Measurements from ENCODE around the gene NABP2.
A peak's percentile ranks its signal among the peaks of the same experiment; 100 is the strongest.

The NABP2 gene

GRCh38 chr12:56244494-56244893 lies 20.4 kb downstream of the NABP2 start:
- peaks cover 28% of the 10 kb centered on the region for H3K4me1 ChIP-seq (ENCODE audit: control insufficient read depth, insufficient read depth, low read length, unreplicated experiment)
- H2AFZ ChIP-seq (ENCODE audit: low read length, unreplicated experiment): no peak overlapping the region
- no peaks in the 10 kb centered on the region for H3K27me3 ChIP-seq (ENCODE audit: insufficient read depth, low read length)

GRCh38 chr12:56247923-56248322 lies 23.8 kb downstream of the NABP2 start:
- peaks cover 24% of the 10 kb centered on the region for H3K4me1 ChIP-seq (ENCODE audit: control insufficient read depth, insufficient read depth, low read length, unreplicated experiment)
- no peaks in the 10 kb centered on the region for H3K27me3 ChIP-seq (ENCODE audit: insufficient read depth, low read length)
- H3K36me3 ChIP-seq (ENCODE audit: insufficient read depth, low read length): peaks cover 24% of the 10 kb centered on the region
- H3K27ac ChIP-seq (ENCODE audit: low read depth, low read length): no peak overlapping the region
- H3K79me2 ChIP-seq (ENCODE audit: control insufficient read depth, insufficient read depth, low read length, unreplicated experiment): peaks cover 7% of the 10 kb centered on the region
- no peak overlapping the region for H2AFZ ChIP-seq (ENCODE audit: low read length, unreplicated experiment)
- no peak overlapping the region for H3K4me3 ChIP-seq (ENCODE audit: low read depth, low read length)

More at GRCh38 chr12:56244494-56244893, 20.4 kb downstream of the NABP2 start:
- Histone ChIP-seq H3K79me2 (ENCODE audit: control insufficient read depth, insufficient read depth, low read length, unreplicated experiment) (peaks cover 3% of the 10 kb centered on the region), H3K27ac (ENCODE audit: low read depth, low read length) (no peak overlapping the region), H3K36me3 (ENCODE audit: insufficient read depth, low read length) (peaks cover 25% of the 10 kb centered on the region; the same call in 1 of the 2 replicates), H3K4me3 (ENCODE audit: low read depth, low read length) (no peak overlapping the region)

- Histone ChIP-seq H3K4me3 (ENCODE audit: low read depth, low read length) (no peak overlapping the region), H3K27me3 (ENCODE audit: insufficient read depth, low read length) (no peaks in the 10 kb centered on the region), H3K4me1 (ENCODE audit: control insufficient read depth, insufficient read depth, low read length, unreplicated experiment) (peaks cover 16% of the 10 kb centered on the region), H3K36me3 (ENCODE audit: insufficient read depth, low read length) (peaks cover 32% of the 10 kb centered on the region), H3K27ac (ENCODE audit: low read depth, low read length) (no peak overlapping the region), H3K79me2 (ENCODE audit: control insufficient read depth, insufficient read depth, low read length, unreplicated experiment) (peaks cover 14% of the 10 kb centered on the region), H2AFZ (ENCODE audit: low read length, unreplicated experiment) (no peak overlapping the region)
Observed at GRCh38 chr12:56248711-56249110, 24.6 kb downstream of the NABP2 start.

- H3K27ac ChIP-seq (ENCODE audit: low read depth, low read length): no peak overlapping the region
Observed at GRCh38 chr12:56252649-56253048, 28.5 kb downstream of the NABP2 start.

GRCh38 chr12:56253091-56253490 lies 28.9 kb downstream of the NABP2 start:
- Histone ChIP-seq H3K4me1 (ENCODE audit: control insufficient read depth, insufficient read depth, low read length, unreplicated experiment) (peaks cover 18% of the 10 kb centered on the region), H3K4me3 (ENCODE audit: low read depth, low read length) (no peak overlapping the region), H3K27ac (ENCODE audit: low read depth, low read length) (no peak overlapping the region), H3K36me3 (ENCODE audit: insufficient read depth, low read length) (peaks cover 42% of the 10 kb centered on the region), H3K27me3 (ENCODE audit: insufficient read depth, low read length) (no peaks in the 10 kb centered on the region), H2AFZ (ENCODE audit: low read length, unreplicated experiment) (no peak overlapping the region), H3K79me2 (ENCODE audit: control insufficient read depth, insufficient read depth, low read length, unreplicated experiment) (peaks cover 53% of the 10 kb centered on the region)

More at GRCh38 chr12:56252649-56253048, 28.5 kb downstream of the NABP2 start:
- peaks cover 48% of the 10 kb centered on the region for H3K79me2 ChIP-seq (ENCODE audit: control insufficient read depth, insufficient read depth, low read length, unreplicated experiment)
- H3K4me3 ChIP-seq (ENCODE audit: low read depth, low read length): no peak overlapping the region
- peaks cover 18% of the 10 kb centered on the region for H3K4me1 ChIP-seq (ENCODE audit: control insufficient read depth, insufficient read depth, low read length, unreplicated experiment)
- H3K27me3 ChIP-seq (ENCODE audit: insufficient read depth, low read length): no peaks in the 10 kb centered on the region
- peaks cover 42% of the 10 kb centered on the region for H3K36me3 ChIP-seq (ENCODE audit: insufficient read depth, low read length)
- no peak overlapping the region for H2AFZ ChIP-seq (ENCODE audit: low read length, unreplicated experiment)

GRCh38 chr12:56255671-56256070 lies 31.5 kb downstream of the NABP2 start:
- peaks cover 36% of the 10 kb centered on the region for H3K36me3 ChIP-seq (ENCODE audit: insufficient read depth, low read length)
- H3K27ac ChIP-seq (ENCODE audit: low read depth, low read length): no peak overlapping the region
- H3K79me2 ChIP-seq (ENCODE audit: control insufficient read depth, insufficient read depth, low read length, unreplicated experiment): peaks cover 50% of the 10 kb centered on the region
- H3K4me3 ChIP-seq (ENCODE audit: low read depth, low read length): peak overlapping the region; percentile 90; the same call in 1 of the 2 replicates
- no peaks in the 10 kb centered on the region for H3K27me3 ChIP-seq (ENCODE audit: insufficient read depth, low read length)
- peaks cover 22% of the 10 kb centered on the region for H3K4me1 ChIP-seq (ENCODE audit: control insufficient read depth, insufficient read depth, low read length, unreplicated experiment)
- no peak overlapping the region for H2AFZ ChIP-seq (ENCODE audit: low read length, unreplicated experiment)

- Histone ChIP-seq H3K79me2 (ENCODE audit: control insufficient read depth, insufficient read depth, low read length, unreplicated experiment) (peaks cover 50% of the 10 kb centered on the region), H3K27ac (ENCODE audit: low read depth, low read length) (peak overlapping the region; percentile 40), H3K4me3 (ENCODE audit: low read depth, low read length) (peak overlapping the region; percentile 90), H2AFZ (ENCODE audit: low read length, unreplicated experiment) (no peak overlapping the region), H3K27me3 (ENCODE audit: insufficient read depth, low read length) (no peaks in the 10 kb centered on the region), H3K4me1 (ENCODE audit: control insufficient read depth, insufficient read depth, low read length, unreplicated experiment) (peaks cover 28% of the 10 kb centered on the region), H3K36me3 (ENCODE audit: insufficient read depth, low read length) (peaks cover 36% of the 10 kb centered on the region)
Observed at GRCh38 chr12:56256326-56256960, 32.3 kb downstream of the NABP2 start.

GRCh38 chr12:56257071-56257470 lies 32.9 kb downstream of the NABP2 start:
- peaks cover 34% of the 10 kb centered on the region for H3K4me1 ChIP-seq (ENCODE audit: control insufficient read depth, insufficient read depth, low read length, unreplicated experiment)
- H3K36me3 ChIP-seq (ENCODE audit: insufficient read depth, low read length): peaks cover 31% of the 10 kb centered on the region
- peak overlapping the region; percentile 90 for H3K4me3 ChIP-seq (ENCODE audit: low read depth, low read length)
- H3K27ac ChIP-seq (ENCODE audit: low read depth, low read length): peak overlapping the region; percentile 40
- peaks cover 50% of the 10 kb centered on the region for H3K79me2 ChIP-seq (ENCODE audit: control insufficient read depth, insufficient read depth, low read length, unreplicated experiment)
- H3K27me3 ChIP-seq (ENCODE audit: insufficient read depth, low read length): no peaks in the 10 kb centered on the region
- no peak overlapping the region for H2AFZ ChIP-seq (ENCODE audit: low read length, unreplicated experiment)

GRCh38 chr12:56257491-56258067 lies 33.4 kb downstream of the NABP2 start:
- Histone ChIP-seq H3K27me3 (ENCODE audit: insufficient read depth, low read length) (no peaks in the 10 kb centered on the region), H3K4me1 (ENCODE audit: control insufficient read depth, insufficient read depth, low read length, unreplicated experiment) (peaks cover 36% of the 10 kb centered on the region), H3K27ac (ENCODE audit: low read depth, low read length) (peak overlapping the region; percentile 40), H3K4me3 (ENCODE audit: low read depth, low read length) (peak overlapping the region; percentile 90), H3K79me2 (ENCODE audit: control insufficient read depth, insufficient read depth, low read length, unreplicated experiment) (peaks cover 50% of the 10 kb centered on the region), H2AFZ (ENCODE audit: low read length, unreplicated experiment) (peak overlapping the region; percentile 78), H3K36me3 (ENCODE audit: insufficient read depth, low read length) (peaks cover 26% of the 10 kb centered on the region)

- Histone ChIP-seq H3K27ac (ENCODE audit: low read depth, low read length) (peak within 1 kb of the TSS; percentile 40), H3K79me2 (ENCODE audit: control insufficient read depth, insufficient read depth, low read length, unreplicated experiment) (peaks cover 44% of the 10 kb centered on the region), H3K36me3 (ENCODE audit: insufficient read depth, low read length) (peaks cover 21% of the 10 kb centered on the region), H3K4me3 (ENCODE audit: low read depth, low read length) (peak within 1 kb of the TSS; percentile 90), H2AFZ (ENCODE audit: low read length, unreplicated experiment) (peak within 1 kb of the TSS; percentile 78), H3K4me1 (ENCODE audit: control insufficient read depth, insufficient read depth, low read length, unreplicated experiment) (peaks cover 36% of the 10 kb centered on the region), H3K27me3 (ENCODE audit: insufficient read depth, low read length) (no peaks in the 10 kb centered on the region)
Observed at GRCh38 chr12:56258068-56258819, 34.1 kb downstream of the NABP2 start, which contains the start of gene ANKRD52. TSS of gene ANKRD52 (minus strand) at chr12:56258384. CDS start at chr12:56258269, 115 bp downstream.
